B cell (primary cell): ENCODE results near the gene MYO1G. TPM values are rescaled to one million over a fixed set of nuclear protein-coding genes. Genes with fewer than 3 reads are reported as not detected.

Source experiments
- ATAC-seq: fragments of 200-7000 bp; cut with Tn5 transposase; one replicate; pipeline ENCODE4 v1.10.0; 2021; ENCODE audit warnings: low read depth, mild to moderate bottlenecking, moderate number of reproducible peaks, moderate library complexity
- CTCF ChIA-PET: fragments of 350-600 bp; sonication (Branson Sonifier 250); formaldehyde crosslinking; loops from one replicate; lab custom pipeline; 2021; ENCODE audit warnings: antibody characterized with exemption, inconsistent platforms; lab: Charles Lee
- POLR2A ChIA-PET: fragments of 350-600 bp; sonication (Branson Sonifier 250); formaldehyde crosslinking; loops from one replicate; lab custom pipeline; 2021; ENCODE audit warnings: antibody characterized with exemption; lab: Charles Lee
- DNase-seq: peaks from one replicate; pipeline ENCODE4 v3.0.0; 2013
- H2AFZ ChIP-seq: 2 replicates; pipeline ENCODE4 v1.6.1; 2012; ENCODE audit warnings: mild to moderate bottlenecking, low read depth, low read length; ENCODE audit not compliant: insufficient read depth, poor library complexity, severe bottlenecking
- H3K27ac ChIP-seq, 2 donors: 1 replicate in 1 of 2; 2 replicates in 1 of 2; pipeline ENCODE4 v1.5.1; 2012 to 2013; ENCODE audit warnings: low read length in 2 of 2, mild to moderate bottlenecking in 2 of 2, moderate library complexity in 1 of 2
- H3K27me3 ChIP-seq, 4 experiments: fragments of 200-600 bp in 1 of 4; sonication (generic) in 1 of 4; replicated peaks in 1 of 4; 1 replicate in 2 of 4; 2 replicates in 2 of 4; pipeline versions ENCODE4 v1.6.1 to v1.7.0; 2013 to 2016; ENCODE audit warnings: low read length in 3 of 4, mild to moderate bottlenecking in 2 of 4, mixed read lengths in 1 of 4, moderate library complexity in 1 of 4; ENCODE audit not compliant: insufficient read depth in 4 of 4, control insufficient read depth in 3 of 4; ENCODE audit errors: control extremely low read depth in 1 of 4
- H3K36me3 ChIP-seq, 2 experiments: replicated peaks in 1 of 2; 1 replicate in 1 of 2; 2 replicates in 1 of 2; pipeline versions ENCODE4 v1.6.1 to v1.7.1; 2013; ENCODE audit warnings: low read length in 1 of 2; ENCODE audit not compliant: insufficient read depth in 2 of 2, control insufficient read depth in 1 of 2; ENCODE audit errors: control extremely low read depth in 1 of 2, extremely low read depth in 1 of 2
- H3K4me1 ChIP-seq, 2 donors: fragments of 200-600 bp in 1 of 2; sonication (generic) in 1 of 2; 1 replicate in 1 of 2; 2 replicates in 1 of 2; pipeline versions ENCODE4 v1.5.1 to v1.6.1; 2013 to 2017; ENCODE audit warnings: low read length in 2 of 2; ENCODE audit not compliant: control insufficient read depth in 2 of 2, insufficient read depth in 2 of 2
- H3K4me2 ChIP-seq: replicated peaks from 2 replicates; pipeline ENCODE3; 2012; ENCODE audit warnings: mild to moderate bottlenecking, low read depth, low read length; ENCODE audit not compliant: poor library complexity, severe bottlenecking
- H3K4me3 ChIP-seq, 5 experiments: fragments of 200-600 bp in 1 of 5; sonication (generic) in 1 of 5; 1 replicate in 3 of 5; 2 replicates in 2 of 5; pipeline versions ENCODE4 v1.5.1 to v1.7.0; 2011 to 2016; ENCODE audit warnings: low read length in 4 of 5, mild to moderate bottlenecking in 4 of 5, low read depth in 2 of 5, control low read depth in 1 of 5, moderate library complexity in 1 of 5; ENCODE audit not compliant: insufficient read depth in 1 of 5; ENCODE audit errors: control extremely low read depth in 1 of 5, extremely low read depth in 1 of 5
- H3K79me2 ChIP-seq: fragments of 200-600 bp; sonication (generic); one replicate; pipeline ENCODE4 v1.6.0; 2016; ENCODE audit warnings: low read length; ENCODE audit not compliant: control insufficient read depth, insufficient read depth
- H3K9ac ChIP-seq: fragments of 200-600 bp; sonication (generic); 2 replicates; pipeline ENCODE4 v1.6.1; 2017; ENCODE audit warnings: mild to moderate bottlenecking, low read length, moderate library complexity
- H3K9me3 ChIP-seq, 3 donors: one replicate each; pipeline versions ENCODE4 v1.6.1 to v1.7.1; 2013; ENCODE audit warnings: low read length in 2 of 3; ENCODE audit not compliant: control insufficient read depth in 2 of 3, insufficient read depth in 1 of 3; ENCODE audit errors: control extremely low read depth in 1 of 3
- H4K20me1 ChIP-seq: 2 replicates; pipeline ENCODE4 v1.6.0; 2012; ENCODE audit warnings: mild to moderate bottlenecking, low read length; ENCODE audit not compliant: insufficient read depth, control insufficient read depth, poor library complexity, severe bottlenecking
- H3K27ac Mint-ChIP-seq: one replicate; pipeline ENCODE4 v1.8.0; 2021; ENCODE audit warnings: mixed read lengths
- H3K27me3 Mint-ChIP-seq: one replicate; pipeline ENCODE4 v1.8.0; 2021; ENCODE audit warnings: mixed read lengths
- H3K4me1 Mint-ChIP-seq: one replicate; pipeline ENCODE4 v1.8.0; 2021; ENCODE audit warnings: mixed read lengths
- H3K4me3 Mint-ChIP-seq: one replicate; pipeline ENCODE4 v1.8.0; 2021; ENCODE audit warnings: mixed read lengths
- H3K9me3 Mint-ChIP-seq: one replicate; pipeline ENCODE4 v1.8.0; 2022; ENCODE audit warnings: mixed read lengths; ENCODE audit not compliant: insufficient read depth
- CTCF ChIP-seq: fragments of 200-600 bp; IDR thresholded peaks from one replicate; pipeline ENCODE4 v1.8.0; 2022; ENCODE audit warnings: antibody characterized with exemption, mild to moderate bottlenecking
- EZH2 ChIP-seq: IDR thresholded peaks from 2 replicates; pipeline ENCODE4 v1.6.1; 2012; ENCODE audit warnings: borderline replicate concordance, low read depth, mild to moderate bottlenecking, moderate library complexity, low read length; ENCODE audit not compliant: insufficient read depth, poor library complexity, severe bottlenecking
- WGBS: methylation state at CpG from one replicate; pipeline ENCODE4 v1.1.5; 2013; ENCODE audit warnings: missing lambda C conversion rate; ENCODE audit not compliant: insufficient coverage; 5-methylcytosine and 5-hydroxymethylcytosine counted together
- intact Hi-C: fragments of 100-400 bp; cut with micrococcal nuclease; formaldehyde crosslinking; loops from one replicate; pipeline ENCODE4 v1.10.0; 2022
- polyA plus RNA-seq: library from polyadenylated mRNA; depleted of rRNA; stranded (reverse); fragments of >200 nt; gene quantifications from 2 replicates; pipeline ENCODE4 v1.2.3, GENCODE V29; 2012
- total RNA-seq, 2 donors: library from RNA; stranded (reverse); fragments of 120-200 nt in 1 of 2; gene quantifications; 1 replicate in 1 of 2; 2 replicates in 1 of 2; pipeline versions ENCODE4 v1.2.3 to v1.2.4, GENCODE V29; 2013 to 2022

MYO1G gene
- total and polyA plus RNA-seq, 2 donors (not counting 1 experiment from before 2014, with no cell fraction given) = 104 to 239 TPM

DNA sequence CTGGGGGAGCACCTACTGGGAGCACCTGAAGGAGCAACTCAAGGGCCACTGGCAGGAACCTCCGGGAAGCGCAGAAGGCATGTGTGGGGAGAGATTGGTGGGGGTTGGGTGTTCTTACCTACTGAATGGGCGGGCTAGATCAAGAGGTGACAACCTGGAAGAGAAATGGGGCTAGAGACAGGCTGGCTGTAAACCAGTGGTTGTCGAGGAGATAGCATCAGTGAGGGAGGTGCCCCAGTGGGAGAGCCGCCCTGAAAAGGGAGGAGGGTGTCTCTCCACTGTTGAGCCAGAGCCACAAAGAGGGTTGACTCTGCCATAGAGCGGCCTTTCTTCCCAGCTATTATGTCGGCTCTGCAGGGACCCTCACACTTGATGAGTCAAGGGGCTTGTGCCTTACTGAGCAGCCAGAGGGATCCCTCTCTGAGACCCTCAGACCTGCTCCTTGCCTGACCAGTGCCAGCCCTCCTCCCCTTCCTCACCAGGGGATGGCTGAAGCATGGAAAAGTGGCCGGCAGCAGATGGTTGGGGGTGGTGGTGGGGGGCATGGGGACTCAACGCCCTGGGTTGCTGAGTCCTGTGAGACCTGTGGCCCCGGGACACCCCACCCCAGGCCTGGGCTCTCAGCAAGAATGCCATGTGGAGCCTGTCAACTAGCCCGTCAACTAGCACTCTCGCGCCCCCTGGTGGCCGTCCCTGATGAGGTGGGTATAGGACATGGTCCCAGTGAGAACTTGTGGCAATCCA, 57.0 kb downstream of the MYO1G start:
- H3K4me2 ChIP-seq = peak overlapping the region; percentile 18
- Mint-ChIP-seq H3K4me3 (no peak overlapping the region), H3K27ac (peak overlapping the region; percentile 53), H3K9me3 (no peaks in the 10 kb centered on the region), H3K27me3 (peaks cover 5% of the 10 kb centered on the region), H3K4me1 (peaks cover 2% of the 10 kb centered on the region)
- H2AFZ ChIP-seq = peak overlapping the region; percentile 37
- intact Hi-C loops = loop anchor here (1.0 to 2.0 kb wide), 5 partner anchors 35 to 333 kb away; partner anchors contain the start of gene H2AZ2
- no peaks in the 10 kb centered on the region for H3K4me1 ChIP-seq
- peak; percentile 98 for ATAC-seq
- CTCF ChIA-PET = interaction anchor here (0.6 to 7.9 kb wide), 12 partner anchors 9 to 339 kb away, joined by 3 to 92 read pairs (median 6); partner anchors contain the start of genes H2AZ2 and TMED4
- H3K9ac ChIP-seq = no peak overlapping the region
- peaks cover 0 to 3% (median 0%) of the 10 kb centered on the region in 3 donors for H3K9me3 ChIP-seq
- H4K20me1 ChIP-seq = no peaks in the 10 kb centered on the region
- no peak overlapping the region for H3K4me3 ChIP-seq
- WGBS = 63% methylated on average over 9 of the region's 14 CpGs
- TF ChIP-seq CTCF = peak; percentile 86
- no peak for TF ChIP-seq EZH2
- H3K27ac ChIP-seq = no peak overlapping the region
- H3K36me3 ChIP-seq = no peaks in the 10 kb centered on the region
- no peaks in the 10 kb centered on the region for H3K79me2 ChIP-seq
- POLR2A ChIA-PET = interaction anchor here (0.7 kb wide), 1 partner anchor 871 kb away, joined by 10 read pairs; no protein-coding TSS in a partner anchor
- peak; percentile 87 for DNase-seq
- H3K27me3 ChIP-seq = peaks cover 0 to 4% (median 2%) of the 10 kb centered on the region in 4 experiments

DNA sequence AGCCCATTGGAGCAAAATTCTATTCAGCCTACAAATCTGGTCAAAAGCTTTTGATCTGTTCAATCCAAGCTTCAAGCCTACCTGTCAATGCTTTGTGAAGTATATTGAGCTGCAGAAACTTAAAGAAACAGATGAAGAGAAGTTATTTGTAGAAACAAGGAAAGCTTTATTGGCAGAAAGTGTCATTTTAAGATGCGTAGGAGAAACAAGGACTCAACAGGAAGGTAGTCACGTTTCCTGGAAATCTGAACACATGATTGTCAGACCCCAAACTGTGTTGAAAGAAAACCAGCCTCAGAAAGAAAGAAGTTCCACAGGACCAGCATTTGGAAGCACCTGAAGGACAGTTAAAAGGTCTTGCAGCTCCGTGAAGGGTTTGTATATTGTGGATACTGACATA, 58.7 kb downstream of the MYO1G start:
- TF ChIP-seq CTCF (no peak), EZH2 (no peak)
- no peaks in the 10 kb centered on the region for H3K9me3 Mint-ChIP-seq
- Histone ChIP-seq H3K27ac (no peak overlapping the region), H2AFZ (no peak overlapping the region), H3K4me2 (no peak overlapping the region), H3K4me3 (no peak overlapping the region), H3K4me1 (peaks cover 2 to 4% of the 10 kb centered on the region in 2 donors), H3K79me2 (no peaks in the 10 kb centered on the region), H3K9me3 (peaks cover 0 to 3% (median 0%) of the 10 kb centered on the region in 3 donors), H3K9ac (no peak overlapping the region), H4K20me1 (no peaks in the 10 kb centered on the region), H3K36me3 (no peaks in the 10 kb centered on the region), H3K27me3 (no peaks in the 10 kb centered on the region)
- H3K27me3 Mint-ChIP-seq = no peaks in the 10 kb centered on the region
- WGBS = 69% methylated on average over 2 of the region's 3 CpGs
- ATAC-seq (no peak), DNase-seq (no peak)
- H3K4me3 Mint-ChIP-seq = no peak overlapping the region
- intact Hi-C loops = no loop called here
- ChIA-PET POLR2A (no interaction called here), CTCF (interaction anchor here (0.7 to 7.9 kb wide), 15 partner anchors 9 to 338 kb away, joined by 3 to 92 read pairs (median 4); partner anchors contain the start of genes H2AZ2, PURB and TMED4)
- H3K4me1 Mint-ChIP-seq = peaks cover 7% of the 10 kb centered on the region
- H3K27ac Mint-ChIP-seq = no peak overlapping the region
